Measurements from ENCODE around the gene TNFRSF19.

TNFRSF19 gene

GRCh38 chr13:23609414-23609760 lies 39.2 kb downstream of the TNFRSF19 start:
- DNase-seq (ENCODE audit: low read depth) = peak; percentile 22
- TF ChIP-seq CTCF (IDR thresholded peaks at IDR 0.05; ENCODE audit: insufficient read depth, low read depth, low read length, missing control alignments) = no peak
- H3K4me3 ChIP-seq (ENCODE audit: low read depth, low read length) = no peak overlapping the region

- peak; percentile 63 for DNase-seq (ENCODE audit: low read depth)
- no peak overlapping the region for H3K4me3 ChIP-seq (ENCODE audit: low read depth, low read length)
- TF ChIP-seq CTCF (IDR thresholded peaks at IDR 0.05; ENCODE audit: insufficient read depth, low read depth, low read length, missing control alignments) = no peak
These were observed 39.8 kb downstream of the TNFRSF19 start for GRCh38 chr13:23609874-23610576.

DNA sequence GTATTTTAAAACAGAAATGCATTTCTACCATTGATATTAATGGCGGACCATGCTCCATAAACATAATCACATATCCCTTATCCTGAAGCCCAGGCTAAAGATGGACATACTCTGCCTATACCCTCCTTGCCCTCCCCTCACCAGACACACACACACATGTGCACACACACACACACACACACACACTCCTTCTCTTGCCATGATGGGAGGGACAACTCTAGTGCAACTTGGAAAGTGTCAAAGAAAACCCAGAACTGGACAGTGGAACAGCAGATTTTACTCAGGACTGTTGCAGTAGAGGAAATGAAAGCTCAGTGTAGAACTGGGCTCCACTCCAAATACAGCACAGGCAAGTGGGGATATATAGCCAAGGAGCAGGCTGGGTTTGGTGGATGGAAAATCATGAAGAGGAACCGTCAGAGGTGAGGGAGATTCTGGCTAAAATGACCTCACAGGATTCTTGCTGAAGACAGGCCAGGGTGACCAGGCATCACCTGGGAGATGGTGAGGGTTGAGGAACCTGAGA lies 40.8 kb downstream of the TNFRSF19 start:
- no peak for TF ChIP-seq CTCF (IDR thresholded peaks at IDR 0.05; ENCODE audit: insufficient read depth, low read depth, low read length, missing control alignments)
- no peak for DNase-seq (ENCODE audit: low read depth)
- no peak overlapping the region for H3K4me3 ChIP-seq (ENCODE audit: low read depth, low read length)

GRCh38 chr13:23612182-23612581 lies 42.0 kb downstream of the TNFRSF19 start:
- no peak for DNase-seq (ENCODE audit: low read depth)
- TF ChIP-seq CTCF (IDR thresholded peaks at IDR 0.05; ENCODE audit: insufficient read depth, low read depth, low read length, missing control alignments) = no peak
- no peak overlapping the region for H3K4me3 ChIP-seq (ENCODE audit: low read depth, low read length)

- H3K4me3 ChIP-seq (ENCODE audit: low read depth, low read length) = no peak overlapping the region
- no peak for DNase-seq (ENCODE audit: low read depth)
- TF ChIP-seq CTCF (IDR thresholded peaks at IDR 0.05; ENCODE audit: insufficient read depth, low read depth, low read length, missing control alignments) = no peak
These were observed 42.5 kb downstream of the TNFRSF19 start for GRCh38 chr13:23612731-23613130.

DNA sequence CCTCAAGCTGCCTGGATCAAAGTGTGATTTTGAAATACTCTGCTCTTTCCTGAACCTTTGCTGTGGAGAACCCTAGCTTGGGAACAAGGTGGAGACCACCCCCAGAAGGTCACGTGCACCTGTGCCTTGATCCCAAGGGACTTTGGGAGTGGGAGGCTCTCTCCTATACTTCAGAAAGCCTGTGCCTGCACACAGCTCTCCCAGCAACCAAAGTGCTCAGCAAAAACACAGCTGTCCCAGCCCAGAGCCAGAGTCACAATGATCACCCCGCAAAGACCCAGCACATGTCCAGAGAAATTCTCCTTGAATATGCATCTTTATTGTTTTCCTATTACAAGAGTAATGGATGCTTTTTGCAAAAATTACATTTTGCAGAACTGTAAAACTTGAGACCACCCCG lies 43.4 kb downstream of the TNFRSF19 start:
- DNase-seq (ENCODE audit: low read depth) = no peak
- H3K4me3 ChIP-seq (ENCODE audit: low read depth, low read length) = no peak overlapping the region
- TF ChIP-seq CTCF (IDR thresholded peaks at IDR 0.05; ENCODE audit: insufficient read depth, low read depth, low read length, missing control alignments) = no peak

Measured in GM12865 (cell line).